CD4-positive, alpha-beta T cell treated with Interleukin-10 for 1 hour (primary cell): ENCODE measurements around the gene CHRM3.
"Not testable (repeated sequence)": the region's sequence is repeated elsewhere in the genome, so short reads cannot be mapped to it uniquely, and the experiment has no call there.

ENCODE experiments used
- DNase-seq: peaks from one replicate; pipeline ENCODE4 v3.0.0-alpha.2; 2020

CHRM3 gene

DNA sequence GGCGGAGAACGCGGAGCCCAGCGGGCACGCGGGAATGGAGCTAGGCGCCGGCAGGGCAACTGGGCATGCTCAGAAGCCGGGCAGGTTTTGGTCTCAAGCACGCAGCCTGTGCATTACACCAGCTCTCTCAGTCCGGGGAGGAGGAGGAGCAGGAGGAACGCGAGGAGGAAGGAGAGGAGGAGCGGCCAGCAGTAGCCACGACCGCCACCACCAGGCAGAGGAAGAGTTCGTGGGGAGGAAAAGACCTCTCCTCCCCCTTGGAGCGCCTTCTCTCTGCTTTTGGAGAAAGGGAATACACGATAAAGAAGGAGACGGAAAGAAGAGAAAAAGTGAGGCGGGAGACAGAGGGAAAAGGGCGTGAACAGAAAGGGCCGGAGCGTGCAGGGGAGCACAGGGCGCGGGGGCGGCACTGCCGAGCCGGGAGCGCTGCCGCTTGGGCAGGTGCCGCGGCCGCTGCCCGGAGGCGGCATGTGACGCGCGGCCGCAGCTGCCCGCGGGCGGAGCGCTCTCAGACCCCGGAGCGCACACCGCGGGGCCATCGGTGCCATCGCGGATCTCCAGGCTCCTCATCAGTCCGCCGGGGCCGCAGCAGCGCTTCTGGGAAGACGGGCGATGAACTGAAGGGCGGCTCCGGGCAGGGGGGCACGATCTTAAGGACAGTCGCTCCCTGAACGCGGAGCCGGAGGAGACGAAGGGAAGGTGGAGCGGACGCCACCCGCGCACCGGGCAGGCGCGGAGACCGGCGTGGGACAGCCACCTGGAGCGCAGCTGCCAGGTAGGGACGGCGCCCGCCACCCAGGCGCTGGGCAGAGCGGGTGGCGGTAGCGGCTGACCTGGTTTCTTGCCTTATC, at the start of gene CHRM3:
TSS of gene CHRM3 (plus strand) at position 116 of the 851 bp plus-strand sequence. CDS start 520,884 bp downstream, outside the sequence.
- DNase-seq = no peak

- no peak for DNase-seq
Measured at GRCh38 chr1:239337799-239338430, 48.5 kb upstream of the CHRM3 start.

- no peak for DNase-seq
Measured at GRCh38 chr1:239347776-239348175, 38.6 kb upstream of the CHRM3 start.

- DNase-seq = no peak
Measured at GRCh38 chr1:239348635-239349353, 37.6 kb upstream of the CHRM3 start.

DNA sequence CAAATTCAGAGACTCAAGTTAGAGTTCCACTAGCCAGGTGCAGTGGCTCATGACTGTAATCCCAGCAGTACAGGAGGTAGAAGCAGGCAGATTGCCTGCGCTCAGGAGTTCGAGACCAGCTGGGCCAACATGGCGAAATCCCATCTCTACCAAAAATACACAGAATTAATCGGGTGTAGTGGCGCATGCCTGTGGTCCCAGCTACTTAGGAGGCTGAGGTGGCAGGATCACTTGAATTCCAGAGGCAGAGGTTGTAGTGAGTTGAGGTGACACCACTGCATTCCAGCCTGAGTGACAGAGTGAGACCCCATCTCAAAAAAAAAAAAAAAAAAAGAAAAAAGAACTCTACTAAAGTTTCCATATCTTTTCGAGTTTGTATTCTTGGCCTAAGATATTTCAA, 36.7 kb upstream of the CHRM3 start:
- DNase-seq = no peak

DNA sequence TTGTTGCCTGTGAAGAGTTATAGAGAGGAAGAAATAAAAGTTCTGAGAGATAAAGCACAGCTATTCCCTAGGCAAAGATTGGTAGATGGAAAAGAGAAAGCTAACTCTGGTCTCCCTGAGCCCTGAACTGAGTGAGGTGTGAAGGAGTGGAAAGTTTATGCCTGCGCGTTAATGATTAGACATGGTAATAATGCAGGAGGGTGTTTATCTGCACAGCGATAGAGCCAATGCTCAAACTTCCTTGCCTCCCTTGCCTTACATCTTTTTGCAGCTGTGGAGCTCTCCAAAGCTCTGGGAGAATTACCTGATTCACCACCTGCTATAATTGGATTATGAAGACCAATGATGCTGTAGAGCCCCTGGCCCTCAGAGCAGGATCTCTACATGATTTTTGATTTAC, 32.8 kb upstream of the CHRM3 start:
- no peak for DNase-seq

DNA sequence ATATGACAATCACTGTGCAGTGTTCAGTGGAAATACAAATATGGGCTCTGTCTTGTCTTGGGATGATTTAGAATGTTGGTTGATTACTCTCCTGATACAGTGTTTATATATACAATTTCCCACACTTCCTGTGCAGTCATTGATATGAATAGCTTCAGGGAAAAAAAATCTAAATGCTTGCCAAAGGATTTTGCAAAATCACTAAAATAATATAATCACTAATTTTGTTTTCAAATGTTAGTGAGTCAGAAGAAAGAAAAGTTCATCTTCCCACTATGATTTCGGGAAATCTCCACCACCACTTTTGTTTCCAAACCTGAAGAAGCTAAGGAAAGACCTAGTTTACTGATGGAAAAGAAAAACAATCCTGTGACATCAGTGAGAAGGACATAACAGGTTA, 32.1 kb upstream of the CHRM3 start:
- no peak for DNase-seq

DNA sequence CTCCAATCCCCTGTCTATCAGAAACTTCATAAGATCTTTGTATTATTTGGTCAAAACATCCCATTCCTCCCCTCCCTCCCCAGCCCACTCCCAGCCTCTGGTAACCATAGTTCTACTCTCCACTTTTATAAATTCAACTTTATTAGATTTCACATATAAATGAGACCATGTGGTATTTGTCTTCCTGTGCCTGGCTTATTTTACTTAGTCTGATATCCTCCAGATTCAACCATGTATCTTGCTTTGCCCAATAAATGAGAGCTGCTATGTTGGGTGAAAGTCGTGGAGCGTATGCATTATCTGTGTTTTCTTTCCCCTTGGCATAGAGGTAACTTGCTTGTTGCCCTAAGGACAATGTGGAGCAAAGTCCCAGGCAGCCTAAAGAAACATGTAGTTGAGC, 28.5 kb upstream of the CHRM3 start:
- DNase-seq = no peak

DNA sequence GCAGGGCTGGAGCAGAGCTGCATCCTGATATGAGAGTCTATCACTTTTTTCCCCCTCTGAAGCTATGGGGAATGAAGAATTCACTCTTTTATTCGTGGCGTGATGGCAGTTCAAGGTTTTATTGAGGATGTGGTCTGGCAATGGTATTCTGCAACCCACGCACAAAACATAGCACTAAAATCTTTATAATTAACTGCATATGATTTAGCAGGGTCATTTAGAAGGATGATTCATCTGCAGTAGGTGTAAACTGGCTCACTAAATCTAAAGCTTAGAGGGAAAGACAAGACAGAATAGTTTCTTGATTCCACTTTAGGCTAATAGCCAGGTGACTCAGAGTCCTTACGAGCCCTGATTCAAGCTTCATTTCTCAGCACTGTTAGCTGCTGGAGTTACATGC, 25.0 kb upstream of the CHRM3 start:
- DNase-seq = no peak

DNA sequence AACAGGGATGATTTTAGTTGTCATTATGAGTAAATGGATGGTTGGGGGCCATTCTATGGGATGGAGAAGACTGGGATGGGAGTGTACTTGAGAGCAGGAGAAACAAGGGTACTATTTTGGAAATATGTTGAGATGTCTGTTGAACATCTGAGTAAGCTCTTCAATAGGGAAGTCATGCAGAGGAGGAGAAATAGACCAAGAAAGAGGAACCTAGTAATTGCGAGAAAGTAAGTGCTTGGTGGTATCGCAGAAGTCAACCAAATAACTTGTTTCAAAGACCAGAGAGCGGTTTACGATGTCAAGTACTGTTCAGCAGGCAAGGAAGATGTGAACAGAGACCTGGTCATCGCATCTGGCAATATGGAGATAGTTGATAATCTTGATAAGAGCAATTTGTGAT, 22.4 kb upstream of the CHRM3 start:
- no peak for DNase-seq

DNA sequence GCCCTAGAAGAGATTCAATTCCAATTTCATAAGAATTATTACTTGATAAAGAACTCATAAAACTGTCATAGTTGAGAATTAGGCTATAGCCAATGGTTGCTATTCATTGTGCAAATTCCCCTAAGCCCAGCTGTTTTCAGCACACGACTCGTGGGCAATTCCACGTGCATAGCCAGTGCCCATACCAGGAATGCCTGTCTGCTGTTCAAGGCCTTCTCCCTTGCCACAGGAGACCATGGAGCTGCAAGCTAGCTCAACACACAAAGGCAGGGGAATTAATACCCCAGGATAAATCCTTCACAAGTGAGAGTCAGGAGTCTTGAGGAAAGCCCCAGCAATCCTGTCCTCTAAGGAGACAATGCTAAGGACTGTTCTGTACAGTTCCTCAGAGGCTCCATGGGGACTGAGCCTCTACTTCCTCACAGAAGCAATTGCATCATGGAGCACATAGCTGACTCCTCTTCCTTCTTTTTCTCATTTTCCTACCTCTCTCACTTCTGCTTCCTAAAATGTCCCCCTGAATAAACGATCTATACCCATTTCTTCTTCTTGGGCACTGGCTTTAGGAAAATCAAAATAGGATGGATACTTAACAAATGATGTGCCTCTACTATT, 19.1 kb upstream of the CHRM3 start:
- DNase-seq = no peak

- no peak for DNase-seq
Measured at GRCh38 chr1:239368436-239369109, 17.8 kb upstream of the CHRM3 start.

DNA sequence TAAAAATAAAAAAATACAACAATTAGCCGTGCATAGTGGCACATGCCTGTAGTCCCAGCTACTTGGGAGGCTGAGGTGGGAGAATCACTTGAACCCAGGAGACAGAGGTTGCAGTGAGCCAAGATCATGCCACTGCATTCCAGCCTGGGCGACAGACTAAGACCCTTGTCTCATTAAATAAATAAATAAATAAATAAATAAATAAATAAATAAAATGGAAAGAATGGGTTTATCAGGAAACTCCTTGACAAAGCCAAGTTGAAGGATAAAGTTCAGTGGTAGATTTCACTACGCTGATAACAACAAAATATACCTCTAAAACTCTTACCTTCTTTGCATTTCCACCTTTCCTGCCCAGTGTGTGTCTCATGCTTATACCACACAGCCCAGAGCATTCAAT, 15.5 kb upstream of the CHRM3 start:
- not testable (repeated sequence) for DNase-seq

- no peak for DNase-seq
Measured at GRCh38 chr1:239382666-239383065, 3.7 kb upstream of the CHRM3 start.

- no peak for DNase-seq
Measured at GRCh38 chr1:239383714-239384113, 2.7 kb upstream of the CHRM3 start.

- DNase-seq = no peak
Measured at GRCh38 chr1:239387304-239388158, 1.2 kb downstream of the CHRM3 start.

- no peak for DNase-seq
Measured at GRCh38 chr1:239388159-239388485, 1.8 kb downstream of the CHRM3 start.

GRCh38 chr1:239388578-239388977, 2.2 kb downstream of the CHRM3 start:
- no peak for DNase-seq

GRCh38 chr1:239389703-239390102, 3.3 kb downstream of the CHRM3 start:
- no peak for DNase-seq

- DNase-seq = no peak
Measured at GRCh38 chr1:239392271-239392670, 5.9 kb downstream of the CHRM3 start.

- no peak for DNase-seq
Measured at GRCh38 chr1:239394107-239394506, 7.7 kb downstream of the CHRM3 start.

- no peak for DNase-seq
Measured at GRCh38 chr1:239413916-239414315, 27.5 kb downstream of the CHRM3 start.
